ENCODE results near the gene NTN1. TPM values are rescaled to one million over a fixed set of nuclear protein-coding genes. Genes with fewer than 3 reads are reported as not detected.

NTN1 gene
- total RNA-seq, 2 experiments from 2014 or later: not detected

- TF ChIP-seq EZH2phosphoT487 (IDR thresholded peaks at IDR 0.05; ENCODE audit: borderline replicate concordance, low read depth, low read length) (no peak), CTCF (conservative IDR thresholded peaks at IDR 0.05; ENCODE audit: low read length) (no peak)
- BruUV-seq (replicated peaks): no TSS peak
- H4K20me1 ChIP-seq (ENCODE audit: insufficient read depth, low read length): no peaks in the 10 kb centered on the region
- DNase-seq (ENCODE audit: low spot score): no peak
- ChIA-PET CTCF (ENCODE audit: unreplicated experiment) (no interaction called here), POLR2A (no interaction called here)
- H3K27ac ChIP-seq (ENCODE audit: low read depth, low read length, poor library complexity, severe bottlenecking): no peak overlapping the region
- H2AFZ ChIP-seq (ENCODE audit: low read length): no peak overlapping the region
- no peaks in the 10 kb centered on the region for H3K9me3 ChIP-seq (ENCODE audit: low read length)
- H3K4me3 ChIP-seq (ENCODE audit: low read depth, low read length, poor library complexity, severe bottlenecking): no peak overlapping the region
- H3K4me2 ChIP-seq (ENCODE audit: low read length): no peak overlapping the region
- intact Hi-C loops (cut with micrococcal nuclease; ENCODE audit: unreplicated experiment): no loop called here
- peaks cover 4% of the 10 kb centered on the region for H3K4me1 ChIP-seq (ENCODE audit: insufficient read depth, low read length, poor library complexity, severe bottlenecking)
- no peaks in the 10 kb centered on the region for H3K79me2 ChIP-seq (ENCODE audit: insufficient read depth, low read depth, low read length)
- no peaks in the 10 kb centered on the region for H3K9me2 ChIP-seq (ENCODE audit: insufficient read depth, low read length)
- no peaks in the 10 kb centered on the region for H3K36me3 ChIP-seq (ENCODE audit: insufficient read depth, low read length)
Measured at GRCh38 chr17:9006175-9006767, 15.0 kb upstream of the NTN1 start.

GRCh38 chr17:9007052-9007714, 14.1 kb upstream of the NTN1 start:
- Histone ChIP-seq H3K9me2 (ENCODE audit: insufficient read depth, low read length) (no peaks in the 10 kb centered on the region), H3K4me1 (ENCODE audit: insufficient read depth, low read length, poor library complexity, severe bottlenecking) (no peaks in the 10 kb centered on the region), H3K79me2 (ENCODE audit: insufficient read depth, low read depth, low read length) (no peaks in the 10 kb centered on the region), H3K4me2 (ENCODE audit: low read length) (no peak overlapping the region), H3K9me3 (ENCODE audit: low read length) (no peaks in the 10 kb centered on the region), H3K36me3 (ENCODE audit: insufficient read depth, low read length) (no peaks in the 10 kb centered on the region), H2AFZ (ENCODE audit: low read length) (no peak overlapping the region), H4K20me1 (ENCODE audit: insufficient read depth, low read length) (no peaks in the 10 kb centered on the region), H3K4me3 (ENCODE audit: low read depth, low read length, poor library complexity, severe bottlenecking) (no peak overlapping the region), H3K27ac (ENCODE audit: low read depth, low read length, poor library complexity, severe bottlenecking) (no peak overlapping the region)
- BruUV-seq (replicated peaks): no TSS peak
- ChIA-PET CTCF (ENCODE audit: unreplicated experiment) (no interaction called here), POLR2A (no interaction called here)
- intact Hi-C loops (cut with micrococcal nuclease; ENCODE audit: unreplicated experiment): no loop called here
- TF ChIP-seq EZH2phosphoT487 (IDR thresholded peaks at IDR 0.05; ENCODE audit: borderline replicate concordance, low read depth, low read length) (no peak), CTCF (conservative IDR thresholded peaks at IDR 0.05; ENCODE audit: low read length) (no peak)
- no peak for DNase-seq (ENCODE audit: low spot score)

- no peak for TF ChIP-seq EZH2phosphoT487 (IDR thresholded peaks at IDR 0.05; ENCODE audit: borderline replicate concordance, low read depth, low read length)
- TF ChIP-seq CTCF (conservative IDR thresholded peaks at IDR 0.05; ENCODE audit: low read length): no peak
- intact Hi-C loops (cut with micrococcal nuclease; ENCODE audit: unreplicated experiment): no loop called here
- Histone ChIP-seq H3K36me3 (ENCODE audit: insufficient read depth, low read length) (no peaks in the 10 kb centered on the region), H3K4me3 (ENCODE audit: low read depth, low read length, poor library complexity, severe bottlenecking) (no peak overlapping the region), H3K9me3 (ENCODE audit: low read length) (no peaks in the 10 kb centered on the region), H3K4me1 (ENCODE audit: insufficient read depth, low read length, poor library complexity, severe bottlenecking) (no peaks in the 10 kb centered on the region), H3K9me2 (ENCODE audit: insufficient read depth, low read length) (no peaks in the 10 kb centered on the region), H3K79me2 (ENCODE audit: insufficient read depth, low read depth, low read length) (no peaks in the 10 kb centered on the region), H2AFZ (ENCODE audit: low read length) (no peak overlapping the region), H3K4me2 (ENCODE audit: low read length) (no peak overlapping the region), H3K27ac (ENCODE audit: low read depth, low read length, poor library complexity, severe bottlenecking) (no peak overlapping the region), H4K20me1 (ENCODE audit: insufficient read depth, low read length) (no peaks in the 10 kb centered on the region)
- DNase-seq (ENCODE audit: low spot score): no peak
- POLR2A ChIA-PET: no interaction called here
- CTCF ChIA-PET (ENCODE audit: unreplicated experiment): no interaction called here
- BruUV-seq (replicated peaks): no TSS peak
Measured at GRCh38 chr17:9009096-9009495, 12.2 kb upstream of the NTN1 start.

Measured in OCI-LY7 (cell line).